WTC11 (cell line): Measurements from ENCODE around the gene EMC8.

Experiments
- ATF2 ChIP-seq: sonication (generic); formaldehyde crosslinking; IDR thresholded peaks from 2 replicates; pipeline ENCODE4 v1.8.1; 2022; ENCODE audit warnings: low read depth, missing genetic modification reagents, borderline replicate concordance
- CREB1 ChIP-seq: sonication (generic); formaldehyde crosslinking; IDR thresholded peaks from 2 replicates; pipeline ENCODE4 v1.8.0; 2023; ENCODE audit warnings: mild to moderate bottlenecking, missing genetic modification reagents
- CREM ChIP-seq: sonication (generic); formaldehyde crosslinking; IDR thresholded peaks from 2 replicates; pipeline ENCODE4 v1.8.1; 2022; ENCODE audit warnings: mild to moderate bottlenecking, missing genetic modification reagents, moderate library complexity
- FOXP1 ChIP-seq: sonication (generic); formaldehyde crosslinking; IDR thresholded peaks from 2 replicates; pipeline ENCODE4 v1.8.0; 2022; ENCODE audit warnings: missing genetic modification reagents, mild to moderate bottlenecking, moderate library complexity, borderline replicate concordance
- NFATC4 ChIP-seq: fragments of 250-450 bp; sonication (Bioruptor Pico); IDR thresholded peaks from 2 replicates; pipeline ENCODE4 v1.9.0; 2021; ENCODE audit warnings: mild to moderate bottlenecking
- NR1H2 ChIP-seq: sonication (generic); formaldehyde crosslinking; IDR thresholded peaks from 2 replicates; pipeline ENCODE4 v1.9.0; 2021; ENCODE audit warnings: mild to moderate bottlenecking, moderate library complexity, missing genetic modification reagents
- NR3C1 ChIP-seq: sonication (generic); formaldehyde crosslinking; conservative IDR thresholded peaks from 2 replicates; pipeline ENCODE4 v1.8.1; 2023; ENCODE audit warnings: low read depth, mild to moderate bottlenecking, missing genetic modification reagents
- ZNF138 ChIP-seq: sonication (generic); formaldehyde crosslinking; conservative IDR thresholded peaks from 2 replicates; pipeline ENCODE4 v1.8.1; 2022; ENCODE audit warnings: mild to moderate bottlenecking, moderate library complexity, missing genetic modification reagents
- ZNF219 ChIP-seq: sonication (generic); formaldehyde crosslinking; IDR thresholded peaks from 2 replicates; pipeline ENCODE4 v1.8.0; 2023; ENCODE audit warnings: missing genetic modification reagents, mild to moderate bottlenecking, borderline replicate concordance
- TF ChIP-seq, protein P1 (sequence below): sonication (generic); formaldehyde crosslinking; IDR thresholded peaks from 2 replicates; pipeline ENCODE4 v1.8.0; 2022; ENCODE audit warnings: mild to moderate bottlenecking, missing genetic modification reagents
- TF ChIP-seq, protein P2 (sequence below): fragments of 200-600 bp; IDR thresholded peaks from 2 replicates; pipeline ENCODE4 v1.8.0; 2022; ENCODE audit warnings: antibody characterized with exemption

DNA sequence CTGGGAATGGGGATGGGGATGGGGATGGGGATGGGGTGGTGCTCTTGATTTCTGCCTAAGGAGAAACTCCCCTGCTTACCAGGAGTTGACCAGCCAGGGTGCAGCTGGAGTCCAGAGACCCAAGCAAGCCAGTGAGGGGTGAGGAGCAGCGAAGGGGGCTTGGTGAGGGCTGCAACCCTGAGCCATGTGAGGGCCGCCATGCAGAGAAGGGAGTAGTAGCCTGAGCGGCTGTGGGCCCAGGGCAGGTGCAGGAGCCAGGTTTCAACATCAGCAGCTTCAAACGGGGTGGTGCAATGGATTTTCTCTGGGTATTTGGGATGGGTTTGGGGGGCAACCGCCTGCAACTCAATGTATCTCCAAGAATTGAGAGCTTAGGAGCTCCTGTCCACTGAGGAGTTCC lies 35.4 kb upstream of the EMC8 start:
- TF ChIP-seq, protein P1, sequence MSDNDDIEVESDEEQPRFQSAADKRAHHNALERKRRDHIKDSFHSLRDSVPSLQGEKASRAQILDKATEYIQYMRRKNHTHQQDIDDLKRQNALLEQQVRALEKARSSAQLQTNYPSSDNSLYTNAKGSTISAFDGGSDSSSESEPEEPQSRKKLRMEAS (CRISPR knock-in tag) = no peak
- TF ChIP-seq FOXP1 (CRISPR knock-in tag) = no peak
- TF ChIP-seq CREM = no peak
- no peak for TF ChIP-seq ZNF219 (CRISPR knock-in tag)
- no peak for TF ChIP-seq ZNF138
- TF ChIP-seq NR3C1 (CRISPR knock-in tag) = no peak
- no peak for TF ChIP-seq NFATC4 (CRISPR knock-in tag)
- TF ChIP-seq, protein P2, sequence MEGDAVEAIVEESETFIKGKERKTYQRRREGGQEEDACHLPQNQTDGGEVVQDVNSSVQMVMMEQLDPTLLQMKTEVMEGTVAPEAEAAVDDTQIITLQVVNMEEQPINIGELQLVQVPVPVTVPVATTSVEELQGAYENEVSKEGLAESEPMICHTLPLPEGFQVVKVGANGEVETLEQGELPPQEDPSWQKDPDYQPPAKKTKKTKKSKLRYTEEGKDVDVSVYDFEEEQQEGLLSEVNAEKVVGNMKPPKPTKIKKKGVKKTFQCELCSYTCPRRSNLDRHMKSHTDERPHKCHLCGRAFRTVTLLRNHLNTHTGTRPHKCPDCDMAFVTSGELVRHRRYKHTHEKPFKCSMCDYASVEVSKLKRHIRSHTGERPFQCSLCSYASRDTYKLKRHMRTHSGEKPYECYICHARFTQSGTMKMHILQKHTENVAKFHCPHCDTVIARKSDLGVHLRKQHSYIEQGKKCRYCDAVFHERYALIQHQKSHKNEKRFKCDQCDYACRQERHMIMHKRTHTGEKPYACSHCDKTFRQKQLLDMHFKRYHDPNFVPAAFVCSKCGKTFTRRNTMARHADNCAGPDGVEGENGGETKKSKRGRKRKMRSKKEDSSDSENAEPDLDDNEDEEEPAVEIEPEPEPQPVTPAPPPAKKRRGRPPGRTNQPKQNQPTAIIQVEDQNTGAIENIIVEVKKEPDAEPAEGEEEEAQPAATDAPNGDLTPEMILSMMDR = no peak
- no peak for TF ChIP-seq CREB1 (CRISPR knock-in tag)
- no peak for TF ChIP-seq NR1H2 (CRISPR knock-in tag)
- TF ChIP-seq ATF2 (CRISPR knock-in tag) = no peak
